HepG2 (cell line): Measurements from ENCODE around the gene EFCAB14. TPM values are rescaled to one million over a fixed set of nuclear protein-coding genes. Genes with fewer than 3 reads are reported as not detected.
A peak's percentile ranks its signal among the peaks of the same experiment; 100 is the strongest.

Experiments
- ARID3A ChIP-seq: IDR thresholded peaks from 2 replicates; pipeline ENCODE4 v1.6.1; 2012; ENCODE audit warnings: low read depth, low read length, improper control_type of control experiment
- ARID4A ChIP-seq: sonication (generic); formaldehyde crosslinking; IDR thresholded peaks from 2 replicates; pipeline ENCODE4 v1.5.0; 2020; ENCODE audit warnings: mild to moderate bottlenecking, missing genetic modification reagents, borderline replicate concordance
- ARNT ChIP-seq: fragments of 450-650 bp; IDR thresholded peaks from 2 replicates; pipeline ENCODE4 v1.6.1; 2017
- CEBPB ChIP-seq: IDR thresholded peaks from 2 replicates; pipeline ENCODE4 v1.6.1; 2011; ENCODE audit warnings: low read depth, low read length, improper control_type of control experiment, borderline replicate concordance
- CHD2 ChIP-seq: IDR thresholded peaks from 2 replicates; pipeline ENCODE4 v1.6.1; 2011; ENCODE audit warnings: low read depth, low read length, improper control_type of control experiment
- DNMT1 ChIP-seq: sonication (generic); formaldehyde crosslinking; IDR thresholded peaks from 2 replicates; pipeline ENCODE4 v1.5.1; 2020; ENCODE audit warnings: mild to moderate bottlenecking, missing genetic modification reagents
- FOXK2 ChIP-seq: fragments of 450-650 bp; IDR thresholded peaks from 2 replicates; pipeline ENCODE4 v1.6.1; 2016
- FOXP1 ChIP-seq, 2 experiments: fragments of 450-650 bp in 1 of 2; IDR thresholded peaks; 2 replicates each; pipeline ENCODE4 v1.6.1; 2017 to 2018; ENCODE audit warnings: antibody characterized with exemption in 1 of 2
- HNRNPK ChIP-seq: fragments of 200-400 bp; formaldehyde crosslinking; IDR thresholded peaks from 2 replicates; pipeline ENCODE4 v1.6.1; 2018; ENCODE audit warnings: low read length, low read depth, moderate library complexity, mild to moderate bottlenecking; ENCODE audit not compliant: poor library complexity, severe bottlenecking
- MAFK ChIP-seq, 2 experiments: IDR thresholded peaks in 1 of 2; conservative IDR thresholded peaks in 1 of 2; 2 replicates each; pipeline ENCODE4 v1.6.1; 2011; ENCODE audit warnings: improper control_type of control experiment in 2 of 2, low read length in 2 of 2
- NFYC ChIP-seq: IDR thresholded peaks from 2 replicates; pipeline ENCODE4 v1.6.1; 2016; ENCODE audit warnings: missing genetic modification reagents, missing compliant biosample characterization
- NR3C1 ChIP-seq: sonication (generic); formaldehyde crosslinking; IDR thresholded peaks from 2 replicates; pipeline ENCODE4 v1.4.0; 2020; ENCODE audit warnings: missing genetic modification reagents
- POLR2G ChIP-seq: fragments of 200-400 bp; formaldehyde crosslinking; IDR thresholded peaks from 2 replicates; pipeline ENCODE4 v1.6.1; 2018; ENCODE audit warnings: mild to moderate bottlenecking, low read depth, low read length, moderate library complexity
- ZBTB20 ChIP-seq: sonication (generic); formaldehyde crosslinking; IDR thresholded peaks from 2 replicates; pipeline ENCODE4 v1.8.1; 2023; ENCODE audit warnings: missing genetic modification reagents, low read depth, mild to moderate bottlenecking, borderline replicate concordance
- ZC3H13 ChIP-seq: sonication (generic); formaldehyde crosslinking; IDR thresholded peaks from 2 replicates; pipeline ENCODE4 v1.8.1; 2023; ENCODE audit warnings: mild to moderate bottlenecking, missing genetic modification reagents, moderate library complexity
- ZFY ChIP-seq: sonication (generic); formaldehyde crosslinking; IDR thresholded peaks from 2 replicates; pipeline ENCODE4 v1.4.0; 2020; ENCODE audit warnings: missing genetic modification reagents
- ZNF124 ChIP-seq: sonication (generic); formaldehyde crosslinking; IDR thresholded peaks from 2 replicates; pipeline ENCODE4 v1.4.0; 2020; ENCODE audit warnings: missing genetic modification reagents
- ZNF343 ChIP-seq: sonication (generic); formaldehyde crosslinking; IDR thresholded peaks from 2 replicates; pipeline ENCODE4 v1.4.0; 2020; ENCODE audit warnings: mild to moderate bottlenecking, missing genetic modification reagents
- ZNF564 ChIP-seq: sonication (generic); formaldehyde crosslinking; IDR thresholded peaks from 2 replicates; pipeline ENCODE4 v1.8.1; 2023; ENCODE audit warnings: mild to moderate bottlenecking, missing genetic modification reagents
- ZNF878 ChIP-seq: sonication (generic); formaldehyde crosslinking; IDR thresholded peaks from 2 replicates; pipeline ENCODE4 v1.8.1; 2023; ENCODE audit warnings: mild to moderate bottlenecking, missing genetic modification reagents, moderate library complexity
- ZSCAN5A ChIP-seq: sonication (generic); formaldehyde crosslinking; IDR thresholded peaks from 2 replicates; pipeline ENCODE4 v1.8.0; 2022; ENCODE audit warnings: mild to moderate bottlenecking, missing genetic modification reagents, borderline replicate concordance
- polyA plus RNA-seq, 8 experiments: library from polyadenylated mRNA; depleted of rRNA in 3 of 8; stranded (reverse) in 7 of 8; unstranded in 1 of 8; fragments of >200 nt; fragmentation: Illumina TruSeq in 4 of 8; extraction: Trizol in 4 of 8; gene quantifications; 2 replicates each; pipeline versions ENCODE4 v1.2.1 to v1.2.3, GENCODE V29; 2011 to 2016; ENCODE audit warnings: low read depth in 4 of 8, missing spikeins in 1 of 8, mixed read lengths in 1 of 8; ENCODE audit not compliant: insufficient read depth in 1 of 8
- total RNA-seq, 5 experiments: library from RNA; depleted of rRNA; stranded (reverse); fragments of >200 nt; fragmentation: Illumina TruSeq; extraction: Trizol; gene quantifications; 2 replicates each; pipeline ENCODE4 v1.2.3, GENCODE V29; 2016; ENCODE audit warnings: low read depth in 1 of 5

EFCAB14 gene
- total and polyA plus RNA-seq, 2 of the 13 experiments (the other 11 are each of a cell fraction or from before 2014, with no cell fraction given) = 13.4 to 17.9 TPM

- TF ChIP-seq ZSCAN5A (CRISPR knock-in tag) (no peak), FOXP1 (IDR thresholded peaks at IDR 0.05) (no peak), FOXP1 (CRISPR knock-in tag; IDR thresholded peaks at IDR 0.05) (no peak), ARID4A (peak; percentile 44; the same call in 1 of the 2 replicates), ZNF564 (CRISPR knock-in tag) (peak; percentile 81; the same call in 1 of the 2 replicates), CEBPB (no peak), MAFK (conservative IDR thresholded peaks at IDR 0.05 in 1 of 2, IDR thresholded peaks at IDR 0.05 in 1 of 2; ENCODE audit: low read length in 2 of 2) (no peak), CHD2 (no peak), NFYC (CRISPR knock-in tag) (no peak), ZFY (peak; percentile 89), HNRNPK (peak; percentile 30), POLR2G (peak; percentile 72; the same call in 1 of the 2 replicates), ZBTB20 (CRISPR knock-in tag) (no peak), NR3C1 (CRISPR knock-in tag) (no peak), ZNF343 (no peak), DNMT1 (CRISPR knock-in tag) (peak; percentile 77; the same call in 1 of the 2 replicates), ARNT (no peak), ZNF878 (no peak), ARID3A (no peak), ZC3H13 (CRISPR knock-in tag) (no peak), ZNF124 (CRISPR knock-in tag) (no peak; the same call in 1 of the 2 replicates), FOXK2 (no peak)
Observed at GRCh38 chr1:46667782-46668760, 50.8 kb downstream of the EFCAB14 start, which contains the start of gene ATPAF1 (continued).
